Heart right ventricle (tissue), 16 donors: ENCODE data around the gene ATP10A. TPM values are rescaled to one million over a fixed set of nuclear protein-coding genes. Genes with fewer than 3 reads are reported as not detected.

Source experiments
- ATAC-seq, 8 donors: fragments of 200-7000 bp; cut with Tn5 transposase; one replicate each; pipeline ENCODE4 v1.9.1; 2020; ENCODE audit warnings: mild to moderate bottlenecking in 8 of 8, moderate library complexity in 8 of 8, moderate number of reproducible peaks in 1 of 8
- DNase-seq, 2 donors: peaks; one replicate each; pipeline ENCODE4 v3.0.0-alpha.2; 2020
- H3K27ac ChIP-seq, 10 donors: fragments of 200-600 bp; sonication (generic) in 2 of 10; one replicate each; pipeline versions ENCODE4 v1.5.0 to v1.8.0; 2020 to 2022; ENCODE audit warnings: mild to moderate bottlenecking in 3 of 10
- H3K27me3 ChIP-seq, 7 donors: fragments of 200-600 bp; one replicate each; pipeline ENCODE4 v1.8.0; 2021 to 2022; ENCODE audit warnings: mild to moderate bottlenecking in 2 of 7
- H3K36me3 ChIP-seq, 9 donors: fragments of 200-600 bp; sonication (generic) in 1 of 9; one replicate each; pipeline versions ENCODE4 v1.5.0 to v1.8.0; 2020 to 2022; ENCODE audit warnings: mild to moderate bottlenecking in 2 of 9
- H3K4me1 ChIP-seq, 9 donors: fragments of 200-600 bp; sonication (generic) in 1 of 9; one replicate each; pipeline versions ENCODE4 v1.5.0 to v1.8.0; 2020 to 2022; ENCODE audit warnings: mild to moderate bottlenecking in 4 of 9
- H3K4me3 ChIP-seq, 10 donors: fragments of 200-600 bp; sonication (generic) in 2 of 10; one replicate each; pipeline versions ENCODE4 v1.5.0 to v1.8.0; 2020 to 2022; ENCODE audit warnings: mild to moderate bottlenecking in 7 of 10, moderate library complexity in 2 of 10
- H3K9me3 ChIP-seq, 11 donors: fragments of 200-600 bp in 10 of 11; sonication (generic) in 2 of 11; one replicate each; pipeline versions ENCODE4 v1.5.0 to v1.8.0; 2013 to 2022; ENCODE audit warnings: mild to moderate bottlenecking in 2 of 11, control low read depth in 1 of 11, moderate library complexity in 1 of 11
- CTCF ChIP-seq, 9 donors: fragments of 200-600 bp; sonication (generic) in 2 of 9; IDR thresholded peaks; one replicate each; pipeline versions ENCODE4 v1.5.0 to v1.8.0; 2021 to 2022; ENCODE audit warnings: antibody characterized with exemption in 9 of 9, mild to moderate bottlenecking in 5 of 9, moderate library complexity in 1 of 9
- WGBS, 2 donors: extraction: QIAGEN DNeasy Blood & Tissue Kit; methylation state at CpG; one replicate each; pipeline ENCODE4 v1.1.7; 2013; ENCODE audit warnings: inconsistent platforms in 1 of 2; 5-methylcytosine and 5-hydroxymethylcytosine counted together
- intact Hi-C, 10 donors: fragments of 100-400 bp; cut with DNase I; formaldehyde crosslinking; loops; one replicate each; pipeline versions ENCODE4 v1.11.1 to v1.14.2; 2022
- polyA plus RNA-seq, 2 donors: library from polyadenylated mRNA; stranded (reverse); fragments of 200-250 nt; gene quantifications; one replicate each; pipeline ENCODE4 v1.2.3, GENCODE V29; 2013
- total RNA-seq, 10 donors: library from RNA; stranded (reverse); fragmentation: NEBNext Ultra II Directional in 3 of 10; extraction: Animal tissue kit (Norgen Biotek cat#: 25700) in 3 of 10; gene quantifications; one replicate each; pipeline versions ENCODE4 v1.2.1 to v1.2.4, GENCODE V29; 2021 to 2023
- donor health status: Arrhythmogenic right ventricular cardiomyopathy.
- donor health status: ischemic (EF 13 %, LVEDD 7.1; RV severe dilation, severe dysfunction).
- donor health status: healthy with polysubstance abuse.
- donor health status: DM: no; HTN: yes; CAD: no.
- donor health status: DM: no; HTN: no; CAD: no.
- donor health status: ischemic (EF 25% LVEDD 6.9; RV normal size, moderate dysfunction).
- donor health status: ischemic (EF 25% LVEDD 5.7; RV mildly dilated, moderate dysfunction).
- donor health status: healthy.
- donor health status: DM: yes; HTN: yes; CAD: no.
- donor health status: Ischemic cardiomyopathy.
- donor health status: ischemic (EF 35%, LVEDD 5.7; RV mildly dilated, moderate dysfunction).
- donor health status: nonischemic (EF 11% LVEDD 7.7; RV severe dilation, severe dysfunction).
- donor health status: DM: yes; HTN: yes; CAD: no.
- donor health status: PGD.
- donor health status: ischemic (EF 29% LVEDD 5.4; RV normal size, mild dysfunction).
- donor health status: nonischemic (EF 23%, LVEDD 6.1; RV moderate dilation, normal function).

ATP10A gene
- total and polyA plus RNA-seq, 12 donors: 0.45 to 2.2 (median 0.89) TPM

GRCh38 chr15:25796395-25796794 is 66.7 kb downstream of the ATP10A start:
- Histone ChIP-seq H3K4me3 (no peak overlapping the region), H3K4me1 (peaks cover 0 to 23% (median 8%) of the 10 kb centered on the region in 9 donors), H3K27me3 (peaks cover 0 to 4% (median 0%) of the 10 kb centered on the region in 7 donors), H3K27ac (no peak overlapping the region), H3K9me3 (no peaks in the 10 kb centered on the region), H3K36me3 (no peaks in the 10 kb centered on the region)
- intact Hi-C loops: loop anchor here in 1 of 10 donors (10.0 kb wide), 1 partner anchor 62 kb away; no protein-coding TSS in a partner anchor
- DNase-seq (no peak), ATAC-seq (no peak)
- TF ChIP-seq CTCF (IDR thresholded peaks at IDR 0.05): no peak
- 88% methylated on average over 7 of the region's 7 CpGs for WGBS, 2 donors

- Histone ChIP-seq H3K27ac (no peak overlapping the region), H3K36me3 (no peaks in the 10 kb centered on the region), H3K27me3 (peaks cover 0 to 4% (median 0%) of the 10 kb centered on the region in 7 donors), H3K4me1 (peaks cover 0 to 30% (median 10%) of the 10 kb centered on the region in 9 donors), H3K9me3 (no peaks in the 10 kb centered on the region), H3K4me3 (no peak overlapping the region)
- intact Hi-C loops: loop anchor here in 1 of 10 donors (10.0 kb wide), 1 partner anchor 61 kb away; no protein-coding TSS in a partner anchor
- WGBS, 2 donors: 47 to 68% methylated on average over 6 of the region's 6 CpGs
- TF ChIP-seq CTCF (IDR thresholded peaks at IDR 0.05): no peak
- DNase-seq: no peak
- ATAC-seq: no peak
Measured at GRCh38 chr15:25795712-25796111, 67.4 kb downstream of the ATP10A start.

DNA sequence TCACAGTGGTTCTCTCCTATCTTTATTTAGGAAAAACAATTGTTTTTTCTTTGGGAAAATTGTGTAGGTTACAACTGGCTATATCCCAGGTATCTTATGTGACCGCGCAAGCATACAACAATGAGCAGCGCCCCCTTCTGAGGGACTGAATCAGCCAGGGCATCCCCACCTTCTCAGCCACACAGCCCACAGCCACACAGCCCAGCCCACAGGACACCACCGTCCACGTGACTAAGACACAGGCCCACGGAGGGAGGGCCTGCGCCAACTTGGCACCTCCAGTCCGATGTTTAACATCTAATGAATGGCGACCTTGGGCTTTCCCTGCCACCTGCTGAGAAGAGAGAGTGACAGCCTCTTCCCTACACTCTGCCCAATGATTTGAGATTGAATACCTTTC is 68.1 kb downstream of the ATP10A start:
- Histone ChIP-seq H3K9me3 (no peaks in the 10 kb centered on the region), H3K4me1 (peaks cover 0 to 37% (median 15%) of the 10 kb centered on the region in 9 donors), H3K27ac (no peak overlapping the region), H3K36me3 (no peaks in the 10 kb centered on the region), H3K4me3 (no peak overlapping the region), H3K27me3 (peaks cover 0 to 4% (median 0%) of the 10 kb centered on the region in 7 donors)
- TF ChIP-seq CTCF (IDR thresholded peaks at IDR 0.05): no peak
- ATAC-seq (no peak), DNase-seq (no peak)
- intact Hi-C loops: loop anchor here in 1 of 10 donors (10.0 kb wide), 1 partner anchor 60 kb away; no protein-coding TSS in a partner anchor
- 87 to 93% methylated on average over 9 of the region's 9 CpGs for WGBS, 2 donors

GRCh38 chr15:25793354-25794050 is 69.6 kb downstream of the ATP10A start:
- H3K4me1 ChIP-seq: peaks cover 0 to 45% (median 21%) of the 10 kb centered on the region in 9 donors
- intact Hi-C loops: loop anchor here in 3 of 10 donors (5.0 to 10.0 kb wide), 3 partner anchors 51 to 59 kb away; no protein-coding TSS in a partner anchor
- 73 to 77% methylated on average over 6 of the region's 6 CpGs for WGBS, 2 donors
- no peak for TF ChIP-seq CTCF (IDR thresholded peaks at IDR 0.05)
- H3K4me3 ChIP-seq: no peak overlapping the region
- peak in 1 of 8 donors; percentile 6 for ATAC-seq
- no peak for DNase-seq
- H3K27me3 ChIP-seq: no peaks in the 10 kb centered on the region
- H3K36me3 ChIP-seq: no peaks in the 10 kb centered on the region
- no peak overlapping the region for H3K27ac ChIP-seq
- H3K9me3 ChIP-seq: no peaks in the 10 kb centered on the region
